ENCODE measurements around the gene FBXO24.

The FBXO24 gene

GRCh38 chr7:100603726-100604027, 17.5 kb downstream of the FBXO24 start:
- peak overlapping the region; percentile 94 for H3K4me3 ChIP-seq (ENCODE audit: control insufficient read depth, low read depth, low read length)
- no peak for DNase-seq (ENCODE audit: low read depth)
- no peak for TF ChIP-seq CTCF (IDR thresholded peaks at IDR 0.05; ENCODE audit: control insufficient read depth, insufficient read depth, low read depth, low read length, missing control alignments)

- peak; percentile 49 for TF ChIP-seq CTCF (IDR thresholded peaks at IDR 0.05; ENCODE audit: control insufficient read depth, insufficient read depth, low read depth, low read length, missing control alignments)
- H3K4me3 ChIP-seq (ENCODE audit: control insufficient read depth, low read depth, low read length): peak overlapping the region; percentile 94
- DNase-seq (ENCODE audit: low read depth): no peak
Measured at GRCh38 chr7:100604028-100604975, 18.2 kb downstream of the FBXO24 start.

GRCh38 chr7:100604976-100605911, 19.1 kb downstream of the FBXO24 start:
- no peak for TF ChIP-seq CTCF (IDR thresholded peaks at IDR 0.05; ENCODE audit: control insufficient read depth, insufficient read depth, low read depth, low read length, missing control alignments)
- no peak for DNase-seq (ENCODE audit: low read depth)
- peak overlapping the region; percentile 94 for H3K4me3 ChIP-seq (ENCODE audit: control insufficient read depth, low read depth, low read length)

- no peak for TF ChIP-seq CTCF (IDR thresholded peaks at IDR 0.05; ENCODE audit: control insufficient read depth, insufficient read depth, low read depth, low read length, missing control alignments)
- no peak for DNase-seq (ENCODE audit: low read depth)
- no peak overlapping the region for H3K4me3 ChIP-seq (ENCODE audit: control insufficient read depth, low read depth, low read length)
Measured at GRCh38 chr7:100606313-100606712, 20.2 kb downstream of the FBXO24 start.

GRCh38 chr7:100607111-100607510, 21.0 kb downstream of the FBXO24 start:
- no peak overlapping the region for H3K4me3 ChIP-seq (ENCODE audit: control insufficient read depth, low read depth, low read length)
- peak; percentile 15 for TF ChIP-seq CTCF (IDR thresholded peaks at IDR 0.05; ENCODE audit: control insufficient read depth, insufficient read depth, low read depth, low read length, missing control alignments)
- no peak for DNase-seq (ENCODE audit: low read depth)

GRCh38 chr7:100609958-100610357, 23.8 kb downstream of the FBXO24 start:
- TF ChIP-seq CTCF (IDR thresholded peaks at IDR 0.05; ENCODE audit: control insufficient read depth, insufficient read depth, low read depth, low read length, missing control alignments): no peak
- DNase-seq (ENCODE audit: low read depth): no peak
- H3K4me3 ChIP-seq (ENCODE audit: control insufficient read depth, low read depth, low read length): no peak overlapping the region

Data from AG09309 (cell line).